ENCODE measurements around the gene VSTM2L. TPM values are rescaled to one million over a fixed set of nuclear protein-coding genes. Genes with fewer than 3 reads are reported as not detected.

Gene VSTM2L
- total RNA-seq, 1 donor from 2014 or later, result 0.46 TPM

GRCh38 chr20:37870294-37870693, 32.6 kb upstream of the VSTM2L start:
- H3K27me3 ChIP-seq (ENCODE audit: control insufficient read depth, insufficient read depth, low read length), result no peaks in the 10 kb centered on the region
- no peak for TF ChIP-seq CTCF (IDR thresholded peaks at IDR 0.05; ENCODE audit: insufficient read depth, low read length, poor library complexity, severe bottlenecking)
- H3K4me3 ChIP-seq (ENCODE audit: low read depth, low read length), result no peak overlapping the region
- H3K36me3 ChIP-seq (ENCODE audit: control insufficient read depth, insufficient read depth, low read length), result no peaks in the 10 kb centered on the region
- DNase-seq (ENCODE audit: low read depth), result no peak

- DNase-seq (ENCODE audit: low read depth), result no peak
- no peaks in the 10 kb centered on the region for H3K27me3 ChIP-seq (ENCODE audit: control insufficient read depth, insufficient read depth, low read length)
- TF ChIP-seq CTCF (IDR thresholded peaks at IDR 0.05; ENCODE audit: insufficient read depth, low read length, poor library complexity, severe bottlenecking), result no peak
- H3K4me3 ChIP-seq (ENCODE audit: low read depth, low read length), result no peak overlapping the region
- no peaks in the 10 kb centered on the region for H3K36me3 ChIP-seq (ENCODE audit: control insufficient read depth, insufficient read depth, low read length)
Observed at GRCh38 chr20:37871751-37872150, 31.2 kb upstream of the VSTM2L start.

GRCh38 chr20:37872161-37872560, 30.8 kb upstream of the VSTM2L start:
- no peaks in the 10 kb centered on the region for H3K27me3 ChIP-seq (ENCODE audit: control insufficient read depth, insufficient read depth, low read length)
- TF ChIP-seq CTCF (IDR thresholded peaks at IDR 0.05; ENCODE audit: insufficient read depth, low read length, poor library complexity, severe bottlenecking), result no peak
- no peak for DNase-seq (ENCODE audit: low read depth)
- no peaks in the 10 kb centered on the region for H3K36me3 ChIP-seq (ENCODE audit: control insufficient read depth, insufficient read depth, low read length)
- no peak overlapping the region for H3K4me3 ChIP-seq (ENCODE audit: low read depth, low read length)

- Histone ChIP-seq H3K4me3 (ENCODE audit: low read depth, low read length) (no peak overlapping the region), H3K27me3 (ENCODE audit: control insufficient read depth, insufficient read depth, low read length) (no peaks in the 10 kb centered on the region), H3K36me3 (ENCODE audit: control insufficient read depth, insufficient read depth, low read length) (no peaks in the 10 kb centered on the region)
- no peak for DNase-seq (ENCODE audit: low read depth)
- no peak for TF ChIP-seq CTCF (IDR thresholded peaks at IDR 0.05; ENCODE audit: insufficient read depth, low read length, poor library complexity, severe bottlenecking)
Observed at GRCh38 chr20:37873884-37874283, 29.0 kb upstream of the VSTM2L start.

GRCh38 chr20:37875460-37876175, 27.3 kb upstream of the VSTM2L start:
- Histone ChIP-seq H3K36me3 (ENCODE audit: control insufficient read depth, insufficient read depth, low read length) (no peaks in the 10 kb centered on the region), H3K4me3 (ENCODE audit: low read depth, low read length) (no peak overlapping the region), H3K27me3 (ENCODE audit: control insufficient read depth, insufficient read depth, low read length) (peaks cover 5% of the 10 kb centered on the region)
- no peak for DNase-seq (ENCODE audit: low read depth)
- no peak for TF ChIP-seq CTCF (IDR thresholded peaks at IDR 0.05; ENCODE audit: insufficient read depth, low read length, poor library complexity, severe bottlenecking)

- no peak for DNase-seq (ENCODE audit: low read depth)
- no peaks in the 10 kb centered on the region for H3K36me3 ChIP-seq (ENCODE audit: control insufficient read depth, insufficient read depth, low read length)
- no peak for TF ChIP-seq CTCF (IDR thresholded peaks at IDR 0.05; ENCODE audit: insufficient read depth, low read length, poor library complexity, severe bottlenecking)
Observed at GRCh38 chr20:37876863-37877262, 26.1 kb upstream of the VSTM2L start.

More at GRCh38 chr20:37876863-37877262, 26.1 kb upstream of the VSTM2L start:
- Histone ChIP-seq H3K4me3 (ENCODE audit: low read depth, low read length) (no peak overlapping the region), H3K27me3 (ENCODE audit: control insufficient read depth, insufficient read depth, low read length) (peaks cover 11% of the 10 kb centered on the region)
